Fibroblast of peridontal ligament (primary cell): ENCODE results near the gene TSPOAP1.

Experiments used
- DNase-seq: peaks from one replicate; pipeline ENCODE4 v3.0.0-alpha.2; 2010; ENCODE audit errors: extremely low read depth

Gene TSPOAP1

GRCh38 chr17:58363457-58364185 is 35.0 kb upstream of the TSPOAP1 start:
- DNase-seq, result no peak

- DNase-seq, result no peak
Observed at GRCh38 chr17:58362368-58363014, 33.9 kb upstream of the TSPOAP1 start.

GRCh38 chr17:58360296-58361063 is 31.9 kb upstream of the TSPOAP1 start:
- DNase-seq, result no peak

- DNase-seq, result no peak
Observed at GRCh38 chr17:58358408-58359172, 30.0 kb upstream of the TSPOAP1 start.

- no peak for DNase-seq
Observed at GRCh38 chr17:58357312-58358297, 29.0 kb upstream of the TSPOAP1 start.

GRCh38 chr17:58356231-58356630 is 27.6 kb upstream of the TSPOAP1 start:
- DNase-seq, result no peak

- no peak for DNase-seq
Observed at GRCh38 chr17:58354541-58355216, 26.1 kb upstream of the TSPOAP1 start.

GRCh38 chr17:58353389-58353825 is 24.8 kb upstream of the TSPOAP1 start:
- no peak for DNase-seq

- peak; percentile 68 for DNase-seq
Observed at GRCh38 chr17:58352596-58353388, 24.2 kb upstream of the TSPOAP1 start.

- DNase-seq, result peak; percentile 88
Observed at GRCh38 chr17:58351831-58352595, 23.4 kb upstream of the TSPOAP1 start, which contains the start of gene SUPT4H1. SUPT4H1 (minus strand) TSS chr17:58352201; CDS start chr17:58352135, 66 bp downstream.

- DNase-seq, result no peak
Observed at GRCh38 chr17:58351182-58351581, 22.6 kb upstream of the TSPOAP1 start.

GRCh38 chr17:58348038-58348437 is 19.4 kb upstream of the TSPOAP1 start:
- DNase-seq, result no peak

- DNase-seq, result no peak
Observed at GRCh38 chr17:58345500-58345899, 16.9 kb upstream of the TSPOAP1 start.

GRCh38 chr17:58344791-58345157 is 16.2 kb upstream of the TSPOAP1 start:
- DNase-seq, result no peak

- DNase-seq, result no peak
Observed at GRCh38 chr17:58344047-58344790, 15.6 kb upstream of the TSPOAP1 start.

GRCh38 chr17:58343131-58343530 is 14.5 kb upstream of the TSPOAP1 start:
- no peak for DNase-seq

GRCh38 chr17:58341861-58342475 is 13.4 kb upstream of the TSPOAP1 start:
- no peak for DNase-seq
